GM20431 (cell line): ENCODE results near the gene ATP6V0C.

Source experiments
- in situ Hi-C: fragments of 300-500 bp; cut with MseI, MboI; formaldehyde crosslinking; loops from one replicate; pipeline ENCODE4 v1.15.0; 2020; ENCODE audit warnings: low sequenced_read_pairs; ENCODE audit not compliant: unreplicated experiment

The ATP6V0C gene

GRCh38 chr16:2473999-2474876 is 39.5 kb upstream of the ATP6V0C start:
- in situ Hi-C loops: no loop called here

GRCh38 chr16:2474877-2475412 is 38.8 kb upstream of the ATP6V0C start, which contains the start of gene TBC1D24:
Gene TBC1D24 (plus strand): TSS chr16:2475127. CDS start chr16:2496149, 21,022 bp downstream.
- in situ Hi-C loops: loop anchor here (25.0 kb wide), 1 partner anchor 138 kb away; the partner anchor contains the start of gene ABCA3

GRCh38 chr16:2475413-2476344 is 38.1 kb upstream of the ATP6V0C start:
- in situ Hi-C loops: loop anchor here (25.0 kb wide), 1 partner anchor 138 kb away; the partner anchor contains the start of gene ABCA3

GRCh38 chr16:2476345-2476720 is 37.4 kb upstream of the ATP6V0C start:
- in situ Hi-C loops: loop anchor here (25.0 kb wide), 1 partner anchor 139 kb away; the partner anchor contains the start of gene ABCA3

GRCh38 chr16:2476741-2477140 is 37.0 kb upstream of the ATP6V0C start:
- in situ Hi-C loops: loop anchor here (25.0 kb wide), 1 partner anchor 139 kb away; the partner anchor contains the start of gene ABCA3

GRCh38 chr16:2477327-2477726 is 36.4 kb upstream of the ATP6V0C start:
- in situ Hi-C loops: loop anchor here (25.0 kb wide), 1 partner anchor 140 kb away; the partner anchor contains the start of gene ABCA3

GRCh38 chr16:2478279-2478678 is 35.5 kb upstream of the ATP6V0C start:
- in situ Hi-C loops: loop anchor here (25.0 kb wide), 1 partner anchor 141 kb away; the partner anchor contains the start of gene ABCA3

- in situ Hi-C loops: loop anchor here (25.0 kb wide), 1 partner anchor 143 kb away; the partner anchor contains the start of gene ABCA3
Observed at GRCh38 chr16:2479996-2480395, 33.8 kb upstream of the ATP6V0C start.

GRCh38 chr16:2480948-2481347 is 32.8 kb upstream of the ATP6V0C start:
- in situ Hi-C loops: loop anchor here (25.0 kb wide), 1 partner anchor 144 kb away; the partner anchor contains the start of gene ABCA3

GRCh38 chr16:2481676-2482075 is 32.1 kb upstream of the ATP6V0C start:
- in situ Hi-C loops: loop anchor here (25.0 kb wide), 1 partner anchor 144 kb away; the partner anchor contains the start of gene ABCA3

GRCh38 chr16:2482249-2482648 is 31.5 kb upstream of the ATP6V0C start:
- in situ Hi-C loops: loop anchor here (25.0 kb wide), 1 partner anchor 145 kb away; the partner anchor contains the start of gene ABCA3

GRCh38 chr16:2482708-2483534 is 30.8 kb upstream of the ATP6V0C start:
- in situ Hi-C loops: loop anchor here (25.0 kb wide), 1 partner anchor 146 kb away; the partner anchor contains the start of gene ABCA3

GRCh38 chr16:2483939-2484897 is 29.5 kb upstream of the ATP6V0C start:
- in situ Hi-C loops: loop anchor here (25.0 kb wide), 1 partner anchor 147 kb away; the partner anchor contains the start of gene ABCA3

GRCh38 chr16:2484898-2485508 is 28.7 kb upstream of the ATP6V0C start:
- in situ Hi-C loops: loop anchor here (25.0 kb wide), 1 partner anchor 148 kb away; the partner anchor contains the start of gene ABCA3

GRCh38 chr16:2485811-2486507 is 27.8 kb upstream of the ATP6V0C start:
- in situ Hi-C loops: loop anchor here (25.0 kb wide), 1 partner anchor 149 kb away; the partner anchor contains the start of gene ABCA3
